ENCODE results near the gene SYCP3. TPM values are rescaled to one million over a fixed set of nuclear protein-coding genes. Genes with fewer than 3 reads are reported as not detected.

The SYCP3 gene
- total and polyA plus RNA-seq, 2 experiments from 2014 or later = 0.07 to 1.2 TPM

DNA sequence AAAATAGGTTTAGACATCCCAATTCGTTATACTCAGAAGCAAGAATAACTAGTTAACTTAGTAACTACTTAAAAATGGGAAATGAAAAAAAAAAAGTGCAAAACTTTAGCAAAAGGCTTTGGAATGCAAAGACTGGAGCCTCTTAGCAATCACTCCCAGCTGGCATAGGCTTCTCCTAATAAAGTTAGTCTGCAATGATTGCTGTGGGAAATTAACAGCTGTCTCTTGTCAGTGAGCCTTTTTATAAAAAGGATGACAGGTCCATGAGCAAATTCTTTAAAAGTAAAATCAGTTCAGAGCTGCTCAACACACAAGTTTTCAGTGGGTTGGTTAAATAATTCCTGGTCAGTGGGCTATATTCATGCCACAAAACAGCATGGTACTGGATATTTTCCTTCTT lies 7.4 kb upstream of the SYCP3 start:
- no peaks in the 10 kb centered on the region for H4K20me1 ChIP-seq (ENCODE audit: insufficient read depth, poor library complexity, severe bottlenecking)
- H3K36me3 ChIP-seq (replicated peaks; ENCODE audit: insufficient read depth, low read depth) = no peaks in the 10 kb centered on the region
- H3K4me2 ChIP-seq = no peak overlapping the region
- no peaks in the 10 kb centered on the region for H3K27me3 ChIP-seq
- H3K79me2 ChIP-seq = no peaks in the 10 kb centered on the region
- WGBS (ENCODE audit: low lambda C conversion rate, missing lambda C conversion rate) = 86% methylated on average over 1 of the region's 1 CpG
- no peak for DNase-seq (ENCODE audit: low spot score)
- H3K27ac ChIP-seq = no peak overlapping the region
- no peaks in the 10 kb centered on the region for H3K9me2 ChIP-seq (replicated peaks; ENCODE audit: insufficient read depth)
- TF ChIP-seq, protein P1, sequence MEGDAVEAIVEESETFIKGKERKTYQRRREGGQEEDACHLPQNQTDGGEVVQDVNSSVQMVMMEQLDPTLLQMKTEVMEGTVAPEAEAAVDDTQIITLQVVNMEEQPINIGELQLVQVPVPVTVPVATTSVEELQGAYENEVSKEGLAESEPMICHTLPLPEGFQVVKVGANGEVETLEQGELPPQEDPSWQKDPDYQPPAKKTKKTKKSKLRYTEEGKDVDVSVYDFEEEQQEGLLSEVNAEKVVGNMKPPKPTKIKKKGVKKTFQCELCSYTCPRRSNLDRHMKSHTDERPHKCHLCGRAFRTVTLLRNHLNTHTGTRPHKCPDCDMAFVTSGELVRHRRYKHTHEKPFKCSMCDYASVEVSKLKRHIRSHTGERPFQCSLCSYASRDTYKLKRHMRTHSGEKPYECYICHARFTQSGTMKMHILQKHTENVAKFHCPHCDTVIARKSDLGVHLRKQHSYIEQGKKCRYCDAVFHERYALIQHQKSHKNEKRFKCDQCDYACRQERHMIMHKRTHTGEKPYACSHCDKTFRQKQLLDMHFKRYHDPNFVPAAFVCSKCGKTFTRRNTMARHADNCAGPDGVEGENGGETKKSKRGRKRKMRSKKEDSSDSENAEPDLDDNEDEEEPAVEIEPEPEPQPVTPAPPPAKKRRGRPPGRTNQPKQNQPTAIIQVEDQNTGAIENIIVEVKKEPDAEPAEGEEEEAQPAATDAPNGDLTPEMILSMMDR (IDR thresholded peaks at IDR 0.05; ENCODE audit: poor library complexity) = no peak
- no peak for TF ChIP-seq EZH2 (IDR thresholded peaks at IDR 0.05; ENCODE audit: borderline replicate concordance)
- TF ChIP-seq EZH2phosphoT487 (IDR thresholded peaks at IDR 0.05; ENCODE audit: low read depth, severe bottlenecking, unreplicated experiment) = no peak
- no peak overlapping the region for H3K4me3 ChIP-seq
- no peaks in the 10 kb centered on the region for H3K4me1 ChIP-seq (ENCODE audit: insufficient read depth)
- no peak overlapping the region for H2AFZ ChIP-seq
- H3K9me3 ChIP-seq (ENCODE audit: low read depth) = no peaks in the 10 kb centered on the region

DNA sequence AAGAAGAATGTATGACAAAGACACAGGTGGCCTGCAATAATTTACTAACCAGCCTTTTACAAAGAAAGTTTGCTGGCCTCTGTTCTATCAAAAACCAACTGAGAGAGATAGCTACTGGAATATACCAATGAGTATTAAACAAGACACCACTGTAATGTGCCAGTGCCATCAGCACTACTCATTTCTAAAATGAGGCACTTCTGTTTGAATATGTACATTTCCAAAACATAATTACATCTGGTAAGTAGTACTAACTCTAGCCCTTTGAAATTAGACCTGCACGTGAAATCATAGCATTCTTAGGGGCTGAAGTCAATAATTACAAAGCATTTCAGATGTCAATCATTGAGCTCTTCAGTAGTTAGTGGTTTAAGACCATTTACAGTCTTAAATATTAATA lies 6.9 kb upstream of the SYCP3 start:
- no peaks in the 10 kb centered on the region for H3K79me2 ChIP-seq
- H3K27ac ChIP-seq = no peak overlapping the region
- H3K9me2 ChIP-seq (replicated peaks; ENCODE audit: insufficient read depth) = no peaks in the 10 kb centered on the region
- H3K27me3 ChIP-seq = no peaks in the 10 kb centered on the region
- H3K4me1 ChIP-seq (ENCODE audit: insufficient read depth) = no peaks in the 10 kb centered on the region
- no peak overlapping the region for H2AFZ ChIP-seq
- H3K36me3 ChIP-seq (replicated peaks; ENCODE audit: insufficient read depth, low read depth) = no peaks in the 10 kb centered on the region
- WGBS (ENCODE audit: low lambda C conversion rate, missing lambda C conversion rate) = 78% methylated on average over 1 of the region's 1 CpG
- H3K9me3 ChIP-seq (ENCODE audit: low read depth) = no peaks in the 10 kb centered on the region
- no peak overlapping the region for H3K4me2 ChIP-seq
- TF ChIP-seq, protein P1 (IDR thresholded peaks at IDR 0.05; ENCODE audit: poor library complexity) = no peak
- TF ChIP-seq EZH2phosphoT487 (IDR thresholded peaks at IDR 0.05; ENCODE audit: low read depth, severe bottlenecking, unreplicated experiment) (no peak), EZH2 (IDR thresholded peaks at IDR 0.05; ENCODE audit: borderline replicate concordance) (no peak)
- H4K20me1 ChIP-seq (ENCODE audit: insufficient read depth, poor library complexity, severe bottlenecking) = no peaks in the 10 kb centered on the region
- DNase-seq (ENCODE audit: low spot score) = no peak
- H3K4me3 ChIP-seq = no peak overlapping the region

DNA sequence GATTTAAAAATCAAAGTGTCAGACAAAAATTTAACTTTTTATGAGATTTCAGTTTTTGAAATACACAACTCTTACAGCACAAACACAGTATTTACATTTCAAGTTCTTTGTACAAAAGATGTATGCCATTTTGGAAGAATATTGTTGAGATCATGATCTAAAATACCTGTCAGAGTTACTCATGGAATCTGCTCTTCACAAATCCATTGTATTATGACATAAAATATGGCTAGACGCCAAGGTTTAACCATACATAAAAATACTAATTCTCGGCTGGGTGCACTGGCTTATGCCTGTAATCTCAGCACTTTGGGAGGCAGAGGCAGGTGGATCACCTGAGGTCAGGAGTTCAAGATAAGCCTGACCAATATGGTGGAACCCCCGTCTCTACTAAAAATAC lies 6.2 kb upstream of the SYCP3 start:
- Histone ChIP-seq H2AFZ (no peak overlapping the region), H3K4me2 (no peak overlapping the region), H3K79me2 (no peaks in the 10 kb centered on the region), H3K9me3 (ENCODE audit: low read depth) (no peaks in the 10 kb centered on the region), H3K27me3 (no peaks in the 10 kb centered on the region), H3K9me2 (replicated peaks; ENCODE audit: insufficient read depth) (no peaks in the 10 kb centered on the region), H3K4me1 (ENCODE audit: insufficient read depth) (no peaks in the 10 kb centered on the region), H4K20me1 (ENCODE audit: insufficient read depth, poor library complexity, severe bottlenecking) (no peaks in the 10 kb centered on the region), H3K27ac (no peak overlapping the region), H3K4me3 (no peak overlapping the region), H3K36me3 (replicated peaks; ENCODE audit: insufficient read depth, low read depth) (no peaks in the 10 kb centered on the region)
- no peak for DNase-seq (ENCODE audit: low spot score)
- 90% methylated on average over 3 of the region's 3 CpGs for WGBS (ENCODE audit: low lambda C conversion rate, missing lambda C conversion rate)
- no peak for TF ChIP-seq EZH2phosphoT487 (IDR thresholded peaks at IDR 0.05; ENCODE audit: low read depth, severe bottlenecking, unreplicated experiment)
- TF ChIP-seq, protein P1 (IDR thresholded peaks at IDR 0.05; ENCODE audit: poor library complexity) = no peak
- no peak for TF ChIP-seq EZH2 (IDR thresholded peaks at IDR 0.05; ENCODE audit: borderline replicate concordance)

Data from hepatocyte (in vitro differentiated cells).